Endothelial cell (in vitro differentiated cells): Measurements from ENCODE around the gene LPCAT1. TPM values are rescaled to one million over a fixed set of nuclear protein-coding genes. Genes with fewer than 3 reads are reported as not detected.
A peak's percentile ranks its signal among the peaks of the same experiment; 100 is the strongest.

Source experiments
- DNase-seq: peaks from one replicate; pipeline ENCODE4 v3.0.0; 2021; ENCODE audit warnings: low spot score
- H3K27ac Mint-ChIP-seq: one replicate; pipeline ENCODE4 v1.8.0; 2021; ENCODE audit warnings: mixed read lengths, inconsistent platforms; ENCODE audit not compliant: unreplicated experiment
- H3K27me3 Mint-ChIP-seq: one replicate; pipeline ENCODE4 v1.8.0; 2021; ENCODE audit warnings: mild to moderate bottlenecking, moderate library complexity, mixed read lengths, inconsistent platforms; ENCODE audit not compliant: unreplicated experiment
- H3K36me3 Mint-ChIP-seq: one replicate; pipeline ENCODE4 v1.8.0; 2021; ENCODE audit warnings: mild to moderate bottlenecking, low read depth, mixed read lengths, inconsistent platforms; ENCODE audit not compliant: unreplicated experiment
- H3K4me1 Mint-ChIP-seq: one replicate; pipeline ENCODE4 v1.8.0; 2021; ENCODE audit warnings: mild to moderate bottlenecking, mixed read lengths, inconsistent platforms; ENCODE audit not compliant: unreplicated experiment
- H3K4me3 Mint-ChIP-seq: one replicate; pipeline ENCODE4 v1.8.0; 2021; ENCODE audit warnings: mild to moderate bottlenecking, mixed read lengths, inconsistent platforms; ENCODE audit not compliant: unreplicated experiment
- H3K9me3 Mint-ChIP-seq: one replicate; pipeline ENCODE4 v1.8.0; 2021; ENCODE audit warnings: mixed read lengths, inconsistent platforms; ENCODE audit not compliant: unreplicated experiment
- CTCF ChIP-seq: fragments of 200-600 bp; sonication (generic); IDR thresholded peaks from one replicate; pipeline ENCODE4 v1.5.0; 2021; ENCODE audit warnings: antibody characterized with exemption; ENCODE audit not compliant: unreplicated experiment
- total RNA-seq: library from RNA; stranded (reverse); fragmentation: NEBNext Ultra II Directional; extraction: Animal tissue kit (Norgen Biotek cat#: 25700); gene quantifications from one replicate; pipeline ENCODE4 v1.2.1, GENCODE V29; 2021; ENCODE audit not compliant: unreplicated experiment

Gene LPCAT1
- total RNA-seq, 1 donor from 2014 or later = 81.3 TPM

- Mint-ChIP-seq H3K27ac (no peak overlapping the region), H3K36me3 (peaks cover 10% of the 10 kb centered on the region), H3K27me3 (no peaks in the 10 kb centered on the region), H3K9me3 (no peaks in the 10 kb centered on the region), H3K4me3 (no peak overlapping the region), H3K4me1 (no peaks in the 10 kb centered on the region)
- DNase-seq = no peak
- TF ChIP-seq CTCF = no peak
Observed at GRCh38 chr5:1557114-1557873, 33.5 kb upstream of the LPCAT1 start.

- no peak for DNase-seq
- Mint-ChIP-seq H3K4me3 (no peak overlapping the region), H3K27ac (no peak overlapping the region), H3K36me3 (peaks cover 3% of the 10 kb centered on the region), H3K27me3 (no peaks in the 10 kb centered on the region), H3K9me3 (no peaks in the 10 kb centered on the region), H3K4me1 (no peaks in the 10 kb centered on the region)
- TF ChIP-seq CTCF = no peak
Observed at GRCh38 chr5:1555808-1556731, 32.3 kb upstream of the LPCAT1 start.

- H3K27me3 Mint-ChIP-seq = no peaks in the 10 kb centered on the region
- no peak overlapping the region for H3K4me3 Mint-ChIP-seq
- no peaks in the 10 kb centered on the region for H3K4me1 Mint-ChIP-seq
- no peaks in the 10 kb centered on the region for H3K9me3 Mint-ChIP-seq
- H3K36me3 Mint-ChIP-seq = no peaks in the 10 kb centered on the region
- no peak for DNase-seq
- TF ChIP-seq CTCF = no peak
- no peak overlapping the region for H3K27ac Mint-ChIP-seq
Observed at GRCh38 chr5:1555011-1555807, 31.4 kb upstream of the LPCAT1 start.

- Mint-ChIP-seq H3K4me3 (no peak overlapping the region), H3K27me3 (peaks cover 1% of the 10 kb centered on the region), H3K27ac (peak overlapping the region; percentile 30), H3K36me3 (no peaks in the 10 kb centered on the region), H3K4me1 (no peaks in the 10 kb centered on the region), H3K9me3 (no peaks in the 10 kb centered on the region)
- TF ChIP-seq CTCF = no peak
- DNase-seq = no peak
Observed at GRCh38 chr5:1554410-1554967, 30.7 kb upstream of the LPCAT1 start.
